K562 (cell line): ENCODE measurements around the gene SPON1. TPM values are rescaled to one million over a fixed set of nuclear protein-coding genes. Genes with fewer than 3 reads are reported as not detected.

Experiments
- ATAC-seq: fragments of 200-7000 bp; cut with Tn5 transposase; 3 replicates; pipeline ENCODE4 v1.9.1; 2020; ENCODE audit warnings: moderate library complexity
- BruUV-seq: library from RNA; stranded (reverse); fragments of 400-500 nt; replicated peaks from 2 replicates; lab custom pipeline; 2021; lab: Mats Ljungman, UMichigan
- CTCF ChIA-PET: fragments of 300-600 bp; formaldehyde crosslinking; extraction: SDS; loops from one replicate; lab custom pipeline; 2021; ENCODE audit warnings: low intra/inter-chr PET ratio; lab: Yijun Ruan, JAX
- POLR2A ChIA-PET: fragments of 300-600, 350-650 bp; sonication (Branson Sonifier 250); formaldehyde crosslinking; extraction: SDS; loops from one replicate; lab custom pipeline; 2021; ENCODE audit warnings: antibody characterized with exemption, inconsistent platforms; lab: Yijun Ruan, JAX
- DNase-seq, 4 experiments: peaks; one replicate each; pipeline versions ENCODE4 v3.0.0 to v3.0.0-alpha.2; 2011 to 2018; ENCODE audit warnings: low spot score in 3 of 4, mixed read lengths in 3 of 4; ENCODE audit errors: extremely low read depth in 1 of 4
- FAIRE-seq: peaks from 2 replicates; lab custom pipeline; 2011; peaks lifted over from hg19 to GRCh38; lab: Jason Lieb, UNC
- H2AFZ ChIP-seq: 2 replicates; pipeline ENCODE4 v1.6.0; 2011; ENCODE audit warnings: low read depth, low read length, control low read depth, inconsistent platforms
- H3K27ac ChIP-seq: fragments of 200-600 bp; 3 replicates; pipeline ENCODE4 v1.8.0; 2011; ENCODE audit warnings: low read depth, mild to moderate bottlenecking, control low read depth, inconsistent platforms, low read length, moderate library complexity, mixed read lengths; ENCODE audit errors: extremely low read depth
- H3K27me3 ChIP-seq, 2 experiments: fragments of 300-600 bp in 1 of 2; 2 replicates in 1 of 2; 3 replicates in 1 of 2; pipeline versions ENCODE4 v1.6.0 to v1.8.0; 2011; ENCODE audit warnings: inconsistent platforms in 2 of 2, low read length in 2 of 2, mild to moderate bottlenecking in 1 of 2, mixed read lengths in 1 of 2, moderate library complexity in 1 of 2; ENCODE audit not compliant: control insufficient read depth in 2 of 2, insufficient read depth in 2 of 2
- H3K36me3 ChIP-seq: fragments of 300-600 bp; 3 replicates; pipeline ENCODE4 v1.8.0; 2011; ENCODE audit warnings: mild to moderate bottlenecking, low read length, inconsistent platforms; ENCODE audit not compliant: control insufficient read depth, insufficient read depth
- H3K4me1 ChIP-seq, 2 experiments: fragments of 200-600 bp in 1 of 2; replicated peaks in 1 of 2; 2 replicates in 1 of 2; 3 replicates in 1 of 2; pipeline versions ENCODE4 v1.5.1 to v1.8.0; 2011; ENCODE audit warnings: inconsistent platforms in 2 of 2, low read length in 2 of 2, mild to moderate bottlenecking in 1 of 2, mixed read lengths in 1 of 2, moderate library complexity in 1 of 2; ENCODE audit not compliant: control insufficient read depth in 2 of 2, insufficient read depth in 2 of 2
- H3K4me2 ChIP-seq: 2 replicates; pipeline ENCODE4 v1.6.1; 2011; ENCODE audit warnings: low read length, control low read depth, inconsistent platforms, mixed read lengths; ENCODE audit not compliant: insufficient read depth
- H3K4me3 ChIP-seq: fragments of 200-600 bp; sonication (generic), shearing (Covaris generic); 2 replicates; pipeline ENCODE4 v1.5.1; 2016; ENCODE audit warnings: control low read depth, inconsistent platforms
- H3K79me2 ChIP-seq: fragments of 200-600 bp; 3 replicates; pipeline ENCODE4 v1.8.0; 2011; ENCODE audit warnings: low read length, inconsistent platforms; ENCODE audit not compliant: control insufficient read depth, insufficient read depth
- H3K9ac ChIP-seq, 2 experiments: 2 replicates each; pipeline versions ENCODE4 v1.6.0 to v1.6.1; 2011; ENCODE audit warnings: low read depth in 2 of 2, low read length in 2 of 2, control low read depth in 1 of 2, inconsistent platforms in 1 of 2, mild to moderate bottlenecking in 1 of 2, mixed read lengths in 1 of 2; ENCODE audit not compliant: insufficient read depth in 1 of 2
- H3K9me1 ChIP-seq: one replicate; pipeline ENCODE4 v1.6.0; 2011; ENCODE audit warnings: inconsistent platforms, mild to moderate bottlenecking, low read length, moderate library complexity; ENCODE audit not compliant: control insufficient read depth, insufficient read depth
- H3K9me3 ChIP-seq: replicated peaks from 2 replicates; pipeline ENCODE4 v1.5.1; 2011; ENCODE audit warnings: low read depth, low read length, inconsistent platforms; ENCODE audit not compliant: control insufficient read depth, insufficient read depth
- H4K20me1 ChIP-seq: replicated peaks from 2 replicates; pipeline ENCODE4 v1.6.1; 2011; ENCODE audit warnings: low read length, inconsistent platforms, mixed read lengths; ENCODE audit not compliant: control insufficient read depth, insufficient read depth
- ARID2 ChIP-seq: fragments of 450-650 bp; IDR thresholded peaks from 2 replicates; pipeline ENCODE4 v1.6.1; 2017; ENCODE audit warnings: antibody characterized with exemption, mild to moderate bottlenecking
- MAFK ChIP-seq: IDR thresholded peaks from 2 replicates; pipeline ENCODE4 v1.6.1; 2011; ENCODE audit warnings: low read length, improper control_type of control experiment
- MCM2 ChIP-seq: fragments of 450-650 bp; IDR thresholded peaks from 2 replicates; pipeline ENCODE4 v1.6.1; 2017; ENCODE audit warnings: low read depth, mild to moderate bottlenecking
- MED1 ChIP-seq: sonication (generic); formaldehyde crosslinking; IDR thresholded peaks from 2 replicates; pipeline ENCODE4 v1.8.1; 2023; ENCODE audit warnings: missing genetic modification reagents, borderline replicate concordance
- NFRKB ChIP-seq: fragments of 450-650 bp; IDR thresholded peaks from 2 replicates; pipeline ENCODE4 v1.6.1; 2016; ENCODE audit warnings: low read depth
- RCOR1 ChIP-seq, 2 experiments: IDR thresholded peaks; 2 replicates each; pipeline ENCODE4 v1.6.1; 2012; ENCODE audit warnings: low read depth in 2 of 2, low read length in 2 of 2, borderline replicate concordance in 1 of 2, improper control_type of control experiment in 1 of 2
- U2AF1 ChIP-seq: fragments of 200-400 bp; formaldehyde crosslinking; optimal IDR thresholded peaks from 2 replicates; pipeline ENCODE3; 2017; ENCODE audit warnings: mild to moderate bottlenecking, low read depth, low read length, moderate library complexity
- ZC3H4 ChIP-seq: sonication (generic); formaldehyde crosslinking; IDR thresholded peaks from 2 replicates; pipeline ENCODE4 v1.9.0; 2021; ENCODE audit warnings: missing genetic modification reagents, borderline replicate concordance
- ZNF253 ChIP-seq: fragments of 250-450 bp; sonication (Bioruptor Pico); conservative IDR thresholded peaks from 2 replicates; pipeline ENCODE4 v1.6.1; 2021; ENCODE audit warnings: mild to moderate bottlenecking
- ZNF561 ChIP-seq: fragments of 450-650 bp; formaldehyde crosslinking; conservative IDR thresholded peaks from 2 replicates; pipeline ENCODE4 v1.4.0; 2020; ENCODE audit warnings: mild to moderate bottlenecking, moderate library complexity
- ZNF696 ChIP-seq: fragments of 250-450 bp; sonication (Bioruptor Pico); conservative IDR thresholded peaks from 2 replicates; pipeline ENCODE4 v1.4.0; 2020; ENCODE audit warnings: mild to moderate bottlenecking, moderate library complexity
- ZNF707 ChIP-seq: fragments of 250-450 bp; sonication (Bioruptor Pico); conservative IDR thresholded peaks from 2 replicates; pipeline ENCODE4 v1.8.0; 2022; ENCODE audit warnings: inconsistent platforms, mild to moderate bottlenecking, moderate library complexity
- WGBS: fragments of 100-300 bp; shearing (Covaris generic); methylation state at CpG from one replicate; pipeline ENCODE4 v1.1.6; 2016; ENCODE audit warnings: low coverage, mixed read lengths; ENCODE audit not compliant: insufficient coverage; ENCODE audit errors: missing lambda C conversion rate; 5-methylcytosine and 5-hydroxymethylcytosine counted together
- in situ Hi-C: fragments of 300-500 bp; cut with MboI; formaldehyde crosslinking; loops from 4 replicates; pipeline ENCODE4 v1.15.0; 2018; ENCODE audit warnings: inconsistent platforms, mixed read lengths
- intact Hi-C: fragments of 100-400 bp; cut with micrococcal nuclease; formaldehyde crosslinking; loops from 2 replicates; pipeline ENCODE4 v1.14.2; 2022
- polyA plus RNA-seq, 8 experiments: library from polyadenylated mRNA; depleted of rRNA in 4 of 8; stranded (reverse) in 5 of 8; unstranded in 3 of 8; fragments of >200 nt; fragmentation: Nextera tagmentation in 2 of 8; fragmentation: Illumina TruSeq in 1 of 8; extraction: Ambion mirVana in 2 of 8; extraction: Trizol in 1 of 8; gene quantifications; 2 replicates each; pipeline versions ENCODE4 v1.2.1 to v1.2.3, GENCODE V29; 2011 to 2014; ENCODE audit warnings: inconsistent platforms in 1 of 8, missing spikeins in 1 of 8
- total RNA-seq, 7 experiments: library from RNA; depleted of rRNA in 6 of 7; stranded (reverse); fragments of >200 nt in 6 of 7; fragmentation: Illumina TruSeq in 2 of 7; extraction: Trizol in 2 of 7; gene quantifications; 2 replicates each; pipeline versions ENCODE4 v1.2.1 to v1.2.3, GENCODE V29; 2011 to 2021; ENCODE audit warnings: low replicate concordance in 1 of 7
- TF ChIP-seq, protein P1 (sequence below): IDR thresholded peaks from 2 replicates; pipeline ENCODE4 v1.6.1; 2011; ENCODE audit not compliant: insufficient read length; ENCODE audit errors: extremely low read depth

The SPON1 gene
- total and polyA plus RNA-seq, 9 of the 15 experiments (the other 6 are each of a cell fraction or from before 2014, with no cell fraction given): 0.04 to 0.06 TPM; not detected in 7

DNA sequence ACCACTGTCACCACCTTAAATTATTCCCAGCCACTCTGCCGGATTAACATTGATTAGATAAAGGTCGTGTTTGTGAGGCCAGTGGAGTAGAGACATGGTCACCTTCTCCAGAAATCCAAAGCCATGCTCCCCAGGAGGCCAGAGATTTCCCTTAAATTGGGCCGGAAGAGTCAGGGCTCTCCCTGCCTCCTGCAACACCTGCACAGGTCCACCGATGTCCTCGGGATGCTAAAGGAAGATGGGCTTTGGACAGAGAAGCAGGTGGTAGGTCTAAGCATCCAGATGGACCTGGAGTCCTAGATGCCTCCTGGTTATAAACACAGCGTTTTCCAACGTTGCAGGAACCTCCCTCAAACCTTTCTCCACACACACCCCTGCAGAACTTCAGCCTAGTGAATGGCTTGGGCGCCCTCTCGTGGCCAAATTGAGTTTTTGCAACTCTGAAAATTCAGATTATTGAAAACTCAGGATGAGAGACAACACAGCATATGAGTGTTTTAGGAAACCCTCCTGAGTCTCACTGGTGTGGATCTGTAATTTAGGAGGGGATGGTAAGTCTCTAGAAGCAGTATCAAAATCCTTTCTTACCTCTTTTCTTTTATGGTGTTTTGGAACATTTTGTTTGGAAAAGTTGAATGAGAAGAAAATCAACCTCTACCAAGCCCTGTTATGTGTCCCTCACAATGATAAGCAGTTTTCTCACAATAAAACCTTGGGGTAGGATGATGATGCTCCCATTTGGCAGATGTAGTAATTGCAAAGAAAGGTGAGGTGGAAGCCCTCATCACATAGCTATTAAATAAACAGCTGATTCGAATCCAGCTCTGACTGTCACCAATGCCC is 286.8 kb downstream of the SPON1 start:
- no peak overlapping the region for H3K9ac ChIP-seq
- no peaks in the 10 kb centered on the region for H3K9me3 ChIP-seq
- POLR2A ChIA-PET: interaction anchor here (0.6 kb wide), 1 partner anchor 13 kb away, joined by 3 read pairs; no protein-coding TSS in a partner anchor
- no peak overlapping the region for H2AFZ ChIP-seq
- in situ Hi-C loops (loop anchor here (5.0 to 10.0 kb wide), 2 partner anchors 295 to 477 kb away; no protein-coding TSS in a partner anchor), intact Hi-C loops (loop anchor here (1.0 kb wide), 2 partner anchors 293 to 477 kb away; no protein-coding TSS in a partner anchor)
- H4K20me1 ChIP-seq: no peaks in the 10 kb centered on the region; the same call in 1 of the 2 replicates
- H3K4me3 ChIP-seq: no peak overlapping the region
- peaks cover 11 to 54% of the 10 kb centered on the region in 2 experiments; a peak in 3 of 5 replicates for H3K27me3 ChIP-seq
- CTCF ChIA-PET: interaction anchor here (0.8 to 2.5 kb wide), 3 partner anchors 294 to 1918 kb away, joined by 4 to 16 read pairs (median 14); no protein-coding TSS in a partner anchor
- no peak overlapping the region for H3K4me2 ChIP-seq
- no peaks in the 10 kb centered on the region for H3K79me2 ChIP-seq
- H3K9me1 ChIP-seq: no peaks in the 10 kb centered on the region
- BruUV-seq: no TSS peak
- FAIRE-seq (peak; percentile 90), DNase-seq (peak; percentile 62 to 68 (median 64)), ATAC-seq (peak; percentile 83)
- no peaks in the 10 kb centered on the region for H3K4me1 ChIP-seq
- no peak overlapping the region for H3K27ac ChIP-seq
- no peaks in the 10 kb centered on the region for H3K36me3 ChIP-seq
- WGBS: 2% methylated on average over 10 of the region's 10 CpGs
- TF ChIP-seq MCM2 (no peak), ZC3H4 (CRISPR knock-in tag) (no peak), ARID2 (peak; percentile 65; the same call in 1 of the 2 replicates), U2AF1 (no peak), ZNF707 (CRISPR knock-in tag) (no peak), NFRKB (no peak), ZNF253 (CRISPR knock-in tag) (no peak), ZNF696 (no peak), ZNF561 (no peak), RCOR1 (IDR thresholded peaks at IDR 0.05; ENCODE audit: borderline replicate concordance in 1 of 2, low read depth in 2 of 2, low read length in 2 of 2) (no peak), MED1 (CRISPR knock-in tag) (no peak), MAFK (no peak)
- TF ChIP-seq, protein P1, sequence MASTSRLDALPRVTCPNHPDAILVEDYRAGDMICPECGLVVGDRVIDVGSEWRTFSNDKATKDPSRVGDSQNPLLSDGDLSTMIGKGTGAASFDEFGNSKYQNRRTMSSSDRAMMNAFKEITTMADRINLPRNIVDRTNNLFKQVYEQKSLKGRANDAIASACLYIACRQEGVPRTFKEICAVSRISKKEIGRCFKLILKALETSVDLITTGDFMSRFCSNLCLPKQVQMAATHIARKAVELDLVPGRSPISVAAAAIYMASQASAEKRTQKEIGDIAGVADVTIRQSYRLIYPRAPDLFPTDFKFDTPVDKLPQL: no peak
